Daoy (cell line): ENCODE measurements around the gene COL6A1. TPM values are rescaled to one million over a fixed set of nuclear protein-coding genes. Genes with fewer than 3 reads are reported as not detected.
"Not testable (repeated sequence)": the region's sequence is repeated elsewhere in the genome, so short reads cannot be mapped to it uniquely, and the experiment has no call there.

Experiments used
- DNase-seq: peaks from one replicate; pipeline ENCODE4 v3.0.0-alpha.2; 2015; ENCODE audit warnings: low read depth
- total RNA-seq: library from RNA; depleted of rRNA; stranded (reverse); fragments of >200 nt; shearing (Covaris generic); gene quantifications from 2 replicates; pipeline ENCODE4 v1.2.3, GENCODE V29; 2014

COL6A1 gene
- total RNA-seq, 1 experiment from 2014 or later: 536 TPM

DNA sequence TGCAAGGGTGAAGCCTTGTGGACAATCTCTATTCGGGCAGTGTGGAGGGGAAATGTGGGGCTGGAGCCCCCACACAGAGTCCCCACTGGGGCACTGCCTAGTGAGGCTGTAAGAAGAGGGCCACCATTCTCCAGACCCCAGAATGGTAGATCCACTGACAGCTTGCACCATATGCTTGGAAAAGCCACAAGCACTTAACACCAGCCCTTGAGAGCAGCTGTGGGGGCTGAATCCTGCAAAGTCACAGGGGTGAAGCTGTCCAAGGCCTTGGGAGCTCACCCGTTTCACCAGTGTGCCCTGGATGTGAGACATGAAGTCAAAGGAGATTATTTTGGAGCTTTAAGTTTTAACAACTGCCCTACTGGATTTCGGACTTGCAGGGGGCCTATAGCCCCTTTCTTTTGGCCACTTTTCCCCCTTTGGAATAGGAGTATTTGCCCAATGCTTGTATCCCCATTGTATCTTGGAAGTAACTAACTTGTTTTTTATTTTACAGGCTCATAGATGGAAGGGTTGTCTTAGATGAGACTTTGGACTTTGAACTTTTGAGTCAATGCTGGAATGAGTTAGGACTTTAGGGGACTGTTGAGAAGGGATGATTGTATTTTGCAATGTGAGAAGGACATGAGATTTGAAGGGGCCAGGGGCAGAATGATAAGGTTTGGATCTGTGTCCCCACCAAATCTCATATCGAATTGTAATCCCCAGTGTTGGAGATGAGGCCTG lies 16.3 kb upstream of the COL6A1 start:
- DNase-seq: no peak

DNA sequence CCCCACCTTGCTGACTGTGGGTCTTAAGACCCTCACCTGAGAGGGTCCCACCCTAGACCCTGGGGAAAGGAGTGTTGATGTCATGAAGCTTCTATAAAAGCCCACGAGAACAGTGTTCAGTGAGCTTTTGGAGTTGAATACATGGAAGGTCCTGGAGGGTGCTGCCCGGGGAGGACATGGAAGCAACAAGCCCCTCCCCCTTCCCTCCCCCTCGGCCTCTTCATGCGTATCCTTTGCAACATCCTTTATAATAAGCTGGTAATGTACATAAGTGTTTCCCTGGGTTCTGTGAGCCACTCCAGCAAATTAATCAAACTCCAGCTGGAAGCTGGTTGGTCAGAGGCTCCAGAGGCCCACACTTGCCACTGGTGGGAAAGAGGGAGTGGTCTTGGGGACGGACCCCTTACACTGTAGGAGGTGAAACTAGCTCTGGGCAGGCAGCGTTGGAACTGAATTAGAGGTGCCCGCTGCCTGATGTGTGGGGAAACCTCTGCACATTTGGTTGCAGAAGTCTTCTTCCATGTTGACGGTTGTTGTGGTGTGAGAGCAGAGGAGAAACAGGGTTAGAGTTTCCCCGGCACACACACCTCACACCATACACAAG lies 14.7 kb upstream of the COL6A1 start:
- no peak for DNase-seq

DNA sequence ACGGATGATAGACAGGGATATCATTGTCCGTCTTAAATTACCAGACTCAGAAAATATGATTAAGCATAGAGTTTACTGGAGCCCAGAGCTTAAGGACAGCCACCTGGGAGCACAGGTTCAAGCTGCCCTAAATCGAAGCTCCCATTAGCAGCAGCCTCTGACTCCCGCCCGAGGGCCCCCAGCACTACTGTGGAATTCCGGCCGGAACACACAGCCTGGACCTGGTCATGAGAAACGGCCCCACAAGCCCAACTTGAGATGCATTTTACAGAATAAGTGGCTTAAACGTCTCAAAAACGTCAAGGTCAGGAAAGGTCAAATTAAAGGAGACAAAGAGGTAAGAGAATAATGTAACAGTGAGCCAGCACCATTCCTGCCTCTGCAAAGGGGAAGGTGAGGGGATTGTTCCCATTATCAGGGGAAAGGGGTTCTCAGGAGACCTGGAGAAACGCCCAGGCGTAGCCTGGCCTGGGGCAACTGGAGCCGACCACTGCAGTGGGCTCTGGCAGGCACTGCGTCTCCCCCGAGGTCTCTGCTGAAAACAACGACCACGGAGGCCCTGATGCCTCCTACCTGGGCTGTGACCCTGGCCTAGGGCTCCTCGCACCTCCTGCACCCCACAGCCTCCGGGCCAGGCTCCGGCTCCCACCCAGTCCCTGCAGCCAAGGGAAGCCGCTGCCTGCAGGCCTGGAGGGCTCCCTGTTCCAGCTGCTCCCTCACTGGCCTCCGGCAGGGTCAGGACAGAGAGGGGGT lies 11.5 kb upstream of the COL6A1 start:
- DNase-seq: no peak

DNA sequence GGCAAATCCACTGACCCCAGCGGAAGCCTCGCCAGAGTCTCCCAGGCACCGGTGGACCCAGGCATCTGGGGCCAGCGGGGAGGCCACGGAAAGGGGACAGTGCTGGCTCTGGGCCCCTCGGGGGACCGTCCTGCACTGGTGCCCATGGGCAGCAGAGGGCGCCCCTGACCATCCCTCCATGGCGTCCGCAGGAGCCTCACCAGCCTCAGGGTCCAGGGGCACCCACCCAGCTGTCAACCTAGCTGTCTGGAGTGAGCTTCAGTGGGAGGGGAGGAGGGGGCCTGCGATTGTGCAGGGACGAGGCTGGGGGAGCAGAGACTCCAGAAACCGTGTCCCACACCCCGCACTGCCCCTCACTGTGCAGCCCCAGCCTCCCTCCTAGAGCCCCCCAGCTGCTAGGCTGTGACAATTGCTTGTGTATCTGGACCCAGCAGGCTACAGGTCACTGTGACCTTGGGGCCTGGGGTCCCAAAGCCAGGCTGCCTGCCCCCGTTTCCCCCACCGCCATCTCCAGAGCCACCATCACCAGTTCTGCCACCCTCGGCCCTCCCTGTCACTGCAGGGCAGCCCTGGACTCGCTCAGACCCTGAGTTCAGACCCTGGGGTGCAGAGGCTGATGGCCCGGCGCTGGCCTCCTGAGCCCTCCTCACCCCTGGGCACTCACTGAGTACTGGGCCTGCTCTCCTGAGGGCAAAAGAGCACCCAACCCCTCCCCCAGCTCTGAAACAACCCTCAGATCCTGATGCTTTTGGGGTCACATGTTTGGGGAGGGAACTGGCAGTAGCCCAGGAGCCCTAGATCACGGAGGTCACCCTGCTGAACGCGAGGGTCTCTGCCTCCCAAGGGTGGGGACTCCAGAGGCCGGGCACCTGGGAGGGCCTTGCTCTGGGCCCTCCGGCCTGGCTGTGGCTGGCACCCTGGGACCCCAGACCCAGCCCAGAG lies 10.6 kb upstream of the COL6A1 start:
- peak; percentile 80 for DNase-seq

DNA sequence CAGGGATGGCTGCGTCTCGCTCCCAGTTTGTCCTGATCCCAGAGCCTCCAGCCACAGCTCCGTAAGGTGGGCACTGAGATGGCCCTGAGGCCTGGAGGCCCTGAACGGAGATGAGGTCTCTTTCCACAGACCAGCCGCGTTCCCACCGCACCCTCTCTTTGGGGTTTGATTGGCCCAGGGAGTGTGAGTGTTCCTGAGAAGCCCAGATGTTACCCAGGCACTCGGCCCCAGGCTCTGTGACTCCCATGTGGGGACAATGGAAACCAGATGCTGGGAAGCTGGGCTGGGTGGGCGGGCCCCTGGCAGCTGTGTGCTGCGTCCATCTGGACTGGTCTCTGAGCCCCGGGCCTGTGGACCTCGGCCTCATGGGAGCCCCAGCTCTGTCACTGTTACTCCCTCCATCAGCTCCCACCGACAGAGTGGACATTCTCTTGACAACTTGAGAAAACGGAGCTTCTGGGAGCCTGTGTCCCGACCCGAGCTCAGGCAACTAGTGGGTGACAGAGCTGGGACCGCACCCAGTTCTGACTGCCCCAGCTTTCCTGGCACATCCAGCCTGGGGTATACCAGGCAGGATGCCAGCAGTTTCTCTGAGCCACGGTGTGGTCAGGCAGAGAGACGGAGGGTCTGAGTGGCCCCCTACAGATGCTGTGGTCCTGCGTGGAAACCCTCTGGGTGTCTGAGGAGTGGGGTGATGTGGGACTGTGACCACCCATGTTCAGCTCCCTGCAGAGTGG lies 9.8 kb upstream of the COL6A1 start:
- peak; percentile 79 for DNase-seq

DNA sequence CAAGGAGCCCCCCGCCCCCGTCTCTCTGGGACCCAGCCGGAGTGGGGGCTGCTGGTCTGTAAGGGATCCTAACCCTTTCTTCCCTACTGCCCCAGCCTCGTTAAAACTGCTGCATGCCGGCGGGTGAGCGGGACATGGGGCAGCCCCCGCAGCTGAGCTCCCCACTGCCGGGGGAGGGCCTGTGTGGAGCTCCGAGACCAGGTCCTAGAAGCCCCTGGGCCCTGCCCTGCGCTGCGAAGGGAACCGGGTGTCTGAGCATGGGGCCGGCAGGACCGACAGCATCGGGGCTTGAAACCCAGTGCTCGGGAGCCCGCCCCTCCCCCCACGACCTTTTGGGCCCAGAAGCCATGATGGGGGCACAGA lies 9.2 kb upstream of the COL6A1 start:
- peak; percentile 52 for DNase-seq

DNA sequence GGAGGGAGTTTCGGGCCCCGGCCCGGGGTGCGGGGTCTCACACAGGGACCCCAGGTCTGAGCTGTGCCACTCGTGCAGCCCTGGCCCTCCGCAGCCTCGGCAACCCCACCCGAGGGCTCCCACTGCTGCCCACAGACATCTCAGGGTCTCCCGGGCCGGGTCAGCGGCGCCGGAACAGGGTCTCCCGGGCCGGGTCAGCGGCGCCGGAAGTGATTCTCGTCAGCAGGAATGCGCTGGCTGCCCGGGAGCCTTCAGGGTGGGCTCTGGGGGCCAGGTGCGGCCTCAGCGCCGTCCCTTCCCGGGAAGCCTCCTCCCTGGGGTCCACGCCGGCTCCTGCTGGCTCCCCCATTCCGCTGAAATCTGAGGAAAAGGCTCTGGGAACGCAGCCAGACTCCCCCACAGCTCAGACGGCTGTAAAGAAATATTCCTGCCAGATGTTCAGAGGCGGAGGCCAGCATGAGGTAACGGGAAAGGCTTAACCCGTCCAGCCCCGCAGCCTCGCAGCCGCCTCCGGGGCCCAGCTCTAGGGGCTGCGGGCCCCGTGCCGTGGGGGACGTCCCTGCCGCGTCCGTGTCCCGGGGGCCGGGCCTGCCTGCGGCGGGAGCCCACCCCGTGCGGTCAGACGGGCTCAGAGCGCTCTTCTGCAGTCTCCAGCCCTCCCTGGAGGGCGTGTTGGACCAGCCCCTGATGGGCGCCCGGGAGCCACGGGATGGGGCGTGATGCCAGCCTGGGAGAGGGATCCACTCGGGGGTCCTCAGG lies 8.7 kb upstream of the COL6A1 start:
- DNase-seq: peak; percentile 89

DNA sequence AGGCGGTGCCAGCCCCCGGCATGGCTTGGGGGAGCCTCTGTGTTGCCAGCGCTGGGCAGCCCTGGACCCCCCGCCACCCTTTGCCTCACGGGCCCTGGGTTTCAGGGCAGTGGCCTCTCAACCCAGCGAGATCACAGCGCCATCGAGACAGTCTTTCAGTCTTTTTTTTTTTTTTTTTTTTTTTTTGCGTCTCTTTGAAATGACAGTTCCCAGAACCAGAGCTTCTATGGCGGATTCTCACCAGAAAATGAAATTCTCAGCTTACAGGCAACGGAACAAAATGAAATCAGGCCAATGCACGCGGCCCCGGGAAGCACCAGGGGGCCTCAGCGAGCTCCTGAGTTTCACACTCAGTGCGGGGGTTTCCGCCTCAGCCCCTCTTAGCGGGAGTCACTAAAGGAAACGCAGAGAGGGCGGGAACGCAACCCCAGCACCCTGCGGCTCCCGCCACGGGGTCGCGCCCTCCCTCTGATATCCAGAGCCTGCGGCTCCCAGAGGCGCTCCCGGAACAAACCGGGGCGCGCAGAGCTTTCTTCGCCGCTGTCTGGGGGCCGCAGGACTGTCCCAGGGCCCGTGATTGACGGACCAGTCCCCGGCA lies 8.0 kb upstream of the COL6A1 start:
- DNase-seq: peak; percentile 94

DNA sequence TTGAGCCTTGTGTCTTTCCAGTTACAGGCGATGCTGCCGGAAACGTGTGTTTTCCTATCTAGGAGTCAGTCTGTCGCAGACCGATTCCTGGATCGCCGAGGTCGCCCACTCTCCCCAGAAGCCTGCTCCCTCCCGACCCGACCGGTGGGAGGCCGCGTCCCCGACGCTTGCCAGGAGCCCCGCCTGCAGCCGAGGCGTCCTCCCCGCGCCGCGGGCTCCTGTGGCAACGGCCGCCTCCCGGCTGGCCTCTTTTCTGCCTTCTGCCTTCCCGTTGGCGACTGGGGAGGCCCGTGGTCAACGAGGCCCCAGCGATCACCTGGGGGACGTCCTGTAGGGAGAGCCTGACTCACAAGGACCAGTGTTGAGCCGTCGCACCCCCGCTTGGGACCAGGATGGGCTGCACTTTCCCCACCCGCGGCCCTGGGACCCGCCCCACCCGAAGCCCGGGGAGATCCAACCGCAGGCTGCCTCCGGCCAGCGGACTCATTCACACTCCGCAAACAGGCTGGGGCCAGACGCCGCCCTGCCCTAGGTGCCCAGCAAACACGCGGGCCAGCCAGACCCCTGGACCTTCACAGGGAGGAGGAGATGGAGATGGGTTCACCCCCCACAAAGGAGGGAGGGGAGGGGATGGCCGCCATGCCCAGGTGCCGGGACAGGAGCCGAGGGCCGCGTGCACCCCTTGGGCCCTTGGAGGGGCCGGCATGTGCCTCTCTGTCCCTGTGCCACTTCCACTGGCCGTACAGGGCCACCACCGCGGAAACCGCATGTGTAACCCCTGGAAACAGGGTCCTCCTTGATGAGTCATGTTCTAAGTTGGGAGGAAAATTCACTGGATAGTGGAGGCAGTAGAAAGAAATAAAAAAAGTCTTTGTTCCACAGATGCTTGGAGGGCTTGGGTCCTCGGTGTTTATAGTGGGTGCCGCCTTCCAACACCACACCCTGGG lies 7.2 kb upstream of the COL6A1 start:
- peak; percentile 86 for DNase-seq

DNA sequence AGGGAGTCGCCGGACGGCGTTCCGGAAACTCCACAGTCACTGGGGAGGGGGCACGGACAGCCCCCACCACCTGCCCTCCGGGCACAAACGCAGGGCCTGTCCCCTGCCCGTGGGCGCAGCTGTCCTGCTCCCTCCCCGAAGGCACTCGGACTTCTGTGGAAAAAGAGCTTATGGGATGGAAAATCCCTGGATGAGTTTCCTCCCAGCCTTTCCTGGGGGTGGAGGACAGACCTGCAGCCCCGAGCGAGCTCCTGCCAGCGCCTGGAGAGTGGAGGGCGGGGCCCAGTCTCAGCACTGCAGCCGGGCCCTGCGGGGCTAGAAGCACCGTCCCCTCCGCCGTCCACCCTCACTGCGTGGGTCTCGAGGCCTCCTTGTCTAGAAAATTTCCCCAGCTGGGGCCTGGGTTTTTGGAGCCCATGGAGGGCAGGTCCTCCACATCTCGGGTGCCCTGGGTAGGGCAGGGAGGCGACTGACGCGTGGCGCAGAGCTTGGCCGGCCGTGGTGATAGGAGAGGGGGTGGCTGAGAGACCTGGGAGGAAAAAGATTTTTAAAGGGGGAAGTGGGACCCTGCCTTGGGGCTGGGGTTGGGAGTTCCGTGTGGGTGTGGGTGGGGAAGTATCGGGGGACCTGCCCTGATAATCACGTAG lies 6.4 kb upstream of the COL6A1 start:
- peak; percentile 84 for DNase-seq

DNA sequence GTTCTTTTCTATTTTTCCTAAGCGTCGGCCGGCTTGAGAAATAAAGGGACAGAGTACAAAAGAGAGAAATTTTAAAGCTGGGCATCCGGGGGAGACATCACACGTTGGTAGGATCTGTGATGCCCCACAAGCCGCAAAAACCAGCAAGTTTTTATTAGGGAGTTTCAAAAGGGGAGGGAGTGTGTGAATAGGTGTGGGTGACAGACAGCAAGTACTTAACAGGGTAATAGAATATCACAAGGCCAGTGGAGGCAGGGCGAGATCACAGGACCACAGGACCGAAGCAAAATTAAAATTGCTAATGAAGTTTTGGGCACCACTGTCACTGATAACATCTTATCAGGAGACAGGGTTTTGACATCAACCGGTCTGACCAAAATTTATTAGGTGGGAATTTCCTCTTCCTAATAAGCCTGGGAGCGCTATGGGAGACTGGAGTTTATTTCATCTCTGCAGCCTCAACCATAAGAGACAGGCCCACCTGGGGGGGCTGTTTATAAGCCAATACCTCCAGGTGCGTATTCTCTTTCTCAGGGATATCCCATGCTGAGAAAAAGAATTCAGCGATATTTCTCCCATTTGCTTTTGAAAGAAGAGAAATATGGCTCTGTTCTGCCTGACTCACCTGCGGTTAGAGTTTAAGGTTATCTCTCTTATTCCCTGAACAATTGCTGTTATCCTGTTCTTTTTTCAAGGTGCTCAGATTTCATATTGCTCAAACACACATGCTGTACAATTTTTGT lies 5.7 kb upstream of the COL6A1 start:
- not testable (repeated sequence) for DNase-seq

DNA sequence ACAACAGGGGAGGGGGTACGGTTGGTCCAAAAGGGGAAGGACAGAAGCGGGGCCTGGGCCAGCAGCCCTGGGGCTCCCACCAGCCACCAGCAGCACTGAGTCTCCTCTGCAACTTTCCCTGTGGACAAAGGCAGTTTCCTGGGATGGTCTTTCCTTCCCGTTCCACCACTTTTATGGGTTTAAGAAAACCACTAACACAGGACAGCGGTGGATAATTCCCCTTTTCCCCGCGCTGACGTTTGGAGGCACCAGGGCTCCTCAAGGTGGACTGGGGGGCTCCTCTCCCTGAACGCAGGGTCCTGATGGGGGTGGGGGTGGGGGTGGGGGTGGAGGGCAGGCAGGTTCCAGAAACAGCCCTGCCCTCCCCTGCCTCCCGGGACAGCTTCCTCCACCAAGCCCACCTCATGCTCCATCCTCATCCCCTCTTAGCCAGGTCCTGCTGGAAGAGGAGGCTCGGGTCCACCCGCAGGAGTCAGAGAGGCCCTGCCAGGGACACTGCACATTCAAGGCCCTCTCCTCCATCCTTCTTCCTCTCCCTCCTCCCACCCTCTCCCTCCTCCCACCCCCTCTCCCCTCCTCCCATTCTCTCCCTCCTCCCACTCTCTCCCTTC lies 4.8 kb upstream of the COL6A1 start:
- DNase-seq: peak; percentile 29

DNA sequence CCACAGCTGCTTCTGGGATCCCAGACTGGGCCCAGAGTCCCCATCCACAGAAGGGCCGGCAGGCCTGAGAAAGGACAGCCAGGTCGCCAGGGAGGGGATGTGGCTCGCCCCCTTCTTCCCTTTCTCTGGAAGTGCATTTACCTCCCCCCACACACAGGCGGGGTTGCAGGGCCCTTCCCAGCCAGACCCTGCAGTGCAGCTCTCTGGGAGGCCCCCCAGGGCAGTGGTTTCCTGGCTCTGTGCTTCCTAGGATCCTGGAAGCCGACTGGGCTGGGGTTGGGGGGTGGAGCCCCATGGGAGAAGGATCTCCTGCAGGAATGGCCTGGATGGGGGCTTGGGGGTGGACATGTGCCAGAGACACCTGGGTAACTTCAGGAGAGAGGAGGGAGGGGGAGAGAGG lies 4.2 kb upstream of the COL6A1 start:
- peak; percentile 74 for DNase-seq

DNA sequence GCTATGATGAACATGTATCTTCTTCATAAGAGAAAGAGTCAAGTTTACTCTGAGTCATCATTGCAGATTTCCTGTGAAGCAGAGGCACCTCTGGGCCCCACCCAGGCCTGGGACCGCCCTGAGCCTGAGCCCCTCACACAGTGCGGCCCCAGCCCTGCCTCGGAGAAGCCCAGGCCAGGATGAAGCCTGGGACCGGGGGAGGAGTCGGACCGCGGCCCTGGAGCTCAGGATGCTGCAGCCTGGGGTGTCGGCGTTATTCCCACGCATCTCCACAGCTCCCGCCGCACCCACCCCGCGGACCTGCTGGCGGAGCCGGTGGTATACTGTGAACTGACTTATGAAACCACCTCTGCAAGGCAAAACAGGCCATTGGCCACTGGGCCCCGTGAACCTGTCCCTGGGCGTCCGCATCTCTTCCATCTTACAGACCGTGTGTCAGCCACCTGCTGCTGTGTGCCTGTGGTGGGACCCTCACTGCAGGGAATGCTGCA lies 2.4 kb upstream of the COL6A1 start:
- peak; percentile 80 for DNase-seq

DNA sequence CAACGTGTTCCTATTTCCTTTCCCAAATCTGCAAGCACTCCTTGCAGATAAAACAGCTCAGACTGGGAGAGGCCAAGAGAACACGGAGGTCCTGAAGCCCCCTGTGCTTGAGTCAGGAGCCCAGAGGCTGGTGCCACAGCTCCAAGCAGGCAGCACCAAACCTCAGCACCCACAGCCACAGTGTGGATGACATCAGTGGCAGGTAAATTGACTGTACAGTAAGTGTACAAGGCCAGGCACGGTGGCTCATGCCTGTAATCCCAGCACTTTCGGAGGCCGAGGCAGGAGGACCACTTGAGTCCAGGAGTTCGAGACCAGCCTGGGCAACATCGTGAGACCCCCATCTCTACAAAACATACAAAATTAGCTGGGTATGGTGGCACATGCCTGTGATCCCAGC lies 1.9 kb upstream of the COL6A1 start:
- peak; percentile 19 for DNase-seq

DNA sequence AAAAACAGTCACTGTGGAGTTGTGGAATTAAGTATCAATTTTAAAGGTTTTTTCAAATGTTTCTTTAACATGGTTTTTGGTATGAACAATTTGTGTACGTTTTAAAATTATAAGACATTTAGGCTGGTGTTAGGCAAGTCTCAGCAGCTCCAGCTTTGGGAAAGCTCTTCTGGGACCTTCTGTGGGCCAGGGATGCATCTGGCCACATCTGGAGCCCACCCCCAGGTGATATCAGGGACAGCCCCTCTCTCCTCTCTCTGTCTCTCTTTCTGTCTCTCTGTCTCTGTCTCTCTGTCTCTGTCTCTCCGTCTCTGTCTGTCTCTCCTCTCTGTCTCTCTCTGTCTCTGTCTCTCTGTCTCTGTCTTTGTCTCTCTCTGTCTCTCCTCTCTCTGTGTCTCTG lies 1.3 kb upstream of the COL6A1 start:
- no peak for DNase-seq

DNA sequence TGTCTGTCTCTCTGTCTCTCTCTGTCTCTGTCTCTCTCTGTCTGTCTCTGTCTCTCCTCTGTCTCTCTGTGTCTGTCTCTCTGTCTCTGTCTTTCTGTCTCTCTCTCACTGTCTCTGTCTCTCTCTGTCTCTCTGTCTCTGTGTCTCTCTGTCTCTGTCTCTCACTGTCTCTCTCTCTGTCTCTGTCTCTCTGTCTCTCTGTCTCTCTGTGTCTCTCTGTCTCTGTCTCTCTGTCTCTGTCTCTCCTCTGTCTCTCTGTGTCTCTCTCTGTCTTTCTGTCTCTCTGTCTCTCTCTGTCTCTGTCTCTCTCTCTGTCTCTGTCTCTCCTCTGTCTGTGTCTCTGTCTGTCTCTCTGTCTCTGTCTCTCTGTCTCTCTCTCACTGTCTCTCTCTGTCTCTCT lies 873 bp upstream of the COL6A1 start:
- no peak for DNase-seq
